GOT3 (cell line): Measurements from ENCODE around the gene CCDC141.
"Not testable (repeated sequence)": the region's sequence is repeated elsewhere in the genome, so short reads cannot be mapped to it uniquely, and the experiment has no call there.

ENCODE experiments used
- DNase-seq: peaks from one replicate; lab custom pipeline; 2025; ENCODE audit warnings: mixed read lengths; lab: John Stamatoyannopoulos, UW

The CCDC141 gene, protein sequence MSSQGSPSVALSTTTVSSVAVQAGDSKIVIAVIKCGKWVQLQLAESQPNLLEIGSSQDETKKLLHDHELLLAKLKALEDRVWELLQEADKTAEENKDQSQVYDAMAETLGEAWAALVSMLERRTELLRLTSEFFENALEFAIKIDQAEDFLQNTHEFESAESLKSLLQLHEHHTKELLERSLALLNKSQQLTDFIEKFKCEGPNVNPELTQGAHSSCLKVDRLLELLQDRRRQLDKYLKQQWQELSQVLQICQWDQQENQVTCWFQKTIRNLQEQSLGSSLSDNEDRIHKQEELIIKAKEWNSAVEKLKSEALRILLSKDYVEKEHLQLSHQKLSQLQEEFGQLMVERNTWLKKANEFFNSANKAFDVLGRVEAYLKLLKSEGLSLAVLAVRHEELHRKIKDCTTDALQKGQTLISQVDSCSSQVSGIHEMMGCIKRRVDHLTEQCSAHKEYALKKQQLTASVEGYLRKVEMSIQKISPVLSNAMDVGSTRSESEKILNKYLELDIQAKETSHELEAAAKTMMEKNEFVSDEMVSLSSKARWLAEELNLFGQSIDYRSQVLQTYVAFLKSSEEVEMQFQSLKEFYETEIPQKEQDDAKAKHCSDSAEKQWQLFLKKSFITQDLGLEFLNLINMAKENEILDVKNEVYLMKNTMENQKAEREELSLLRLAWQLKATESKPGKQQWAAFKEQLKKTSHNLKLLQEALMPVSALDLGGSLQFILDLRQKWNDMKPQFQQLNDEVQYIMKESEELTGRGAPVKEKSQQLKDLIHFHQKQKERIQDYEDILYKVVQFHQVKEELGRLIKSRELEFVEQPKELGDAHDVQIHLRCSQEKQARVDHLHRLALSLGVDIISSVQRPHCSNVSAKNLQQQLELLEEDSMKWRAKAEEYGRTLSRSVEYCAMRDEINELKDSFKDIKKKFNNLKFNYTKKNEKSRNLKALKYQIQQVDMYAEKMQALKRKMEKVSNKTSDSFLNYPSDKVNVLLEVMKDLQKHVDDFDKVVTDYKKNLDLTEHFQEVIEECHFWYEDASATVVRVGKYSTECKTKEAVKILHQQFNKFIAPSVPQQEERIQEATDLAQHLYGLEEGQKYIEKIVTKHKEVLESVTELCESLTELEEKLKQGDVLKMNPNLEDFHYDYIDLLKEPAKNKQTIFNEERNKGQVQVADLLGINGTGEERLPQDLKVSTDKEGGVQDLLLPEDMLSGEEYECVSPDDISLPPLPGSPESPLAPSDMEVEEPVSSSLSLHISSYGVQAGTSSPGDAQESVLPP (N-terminal part only)

DNA sequence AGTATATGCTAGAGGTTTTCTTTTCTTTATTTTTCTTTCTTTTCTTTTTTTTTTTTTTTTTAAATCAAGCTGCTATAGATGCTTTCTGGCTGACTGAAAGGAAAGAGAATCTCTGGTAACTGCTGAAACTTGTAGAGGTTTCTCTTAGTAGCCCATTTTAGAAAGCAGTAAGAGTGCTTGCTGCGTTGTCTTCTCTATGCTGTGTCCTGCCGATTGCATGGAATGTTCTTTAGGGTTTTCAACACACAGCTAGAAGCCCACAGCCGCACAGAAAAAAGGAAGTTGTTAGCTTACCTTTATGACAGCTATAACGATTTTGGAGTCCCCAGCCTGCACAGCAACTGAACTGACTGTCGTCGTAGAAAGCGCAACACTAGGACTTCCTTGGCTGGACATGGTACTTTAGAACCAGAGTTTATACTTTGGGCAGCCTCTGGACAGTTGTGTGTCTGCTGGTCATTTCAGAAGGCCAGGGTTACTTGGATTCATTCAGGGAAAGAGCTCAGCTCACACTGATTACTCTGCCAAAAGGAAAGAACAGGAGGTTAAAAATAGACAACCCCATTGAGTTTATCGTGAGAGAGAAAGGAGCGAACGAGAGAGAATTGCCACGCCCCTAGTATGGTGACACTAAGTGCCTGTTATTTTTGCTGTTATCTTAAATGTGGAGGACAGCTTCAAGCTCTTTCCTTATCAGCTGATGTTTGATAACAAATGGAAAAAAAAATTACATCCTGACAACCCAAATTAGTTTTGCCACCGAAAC, at the start of gene CCDC141:
Gene CCDC141 (minus strand): TSS at position 592 of the 766 bp plus-strand sequence. CDS start 196 bp downstream, at position 396.
- no peak for DNase-seq

- no peak for DNase-seq
These were observed 48.2 kb upstream of the CCDC141 start for GRCh38 chr2:179098080-179098689.

GRCh38 chr2:179097131-179097530, 47.2 kb upstream of the CCDC141 start:
- no peak for DNase-seq

DNA sequence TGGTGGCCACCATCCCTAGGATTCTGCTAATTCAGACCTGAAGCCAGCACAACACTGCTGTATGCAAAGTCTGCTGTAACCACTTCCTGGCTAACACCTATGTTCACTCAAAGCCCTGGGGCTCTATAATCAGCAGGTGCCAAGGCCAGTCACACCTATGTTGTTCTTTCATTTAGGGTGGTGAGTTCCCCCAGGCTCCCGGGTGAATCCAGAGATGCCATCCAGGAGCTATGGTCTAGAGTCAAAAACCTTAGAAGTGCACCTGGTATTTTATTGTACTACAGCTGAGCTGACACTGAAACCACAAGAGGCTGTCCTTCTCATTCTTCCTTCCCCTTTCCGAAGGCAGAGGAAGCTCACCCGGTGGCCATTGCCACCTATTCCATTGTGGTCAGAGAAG, 46.2 kb upstream of the CCDC141 start:
- no peak for DNase-seq

DNA sequence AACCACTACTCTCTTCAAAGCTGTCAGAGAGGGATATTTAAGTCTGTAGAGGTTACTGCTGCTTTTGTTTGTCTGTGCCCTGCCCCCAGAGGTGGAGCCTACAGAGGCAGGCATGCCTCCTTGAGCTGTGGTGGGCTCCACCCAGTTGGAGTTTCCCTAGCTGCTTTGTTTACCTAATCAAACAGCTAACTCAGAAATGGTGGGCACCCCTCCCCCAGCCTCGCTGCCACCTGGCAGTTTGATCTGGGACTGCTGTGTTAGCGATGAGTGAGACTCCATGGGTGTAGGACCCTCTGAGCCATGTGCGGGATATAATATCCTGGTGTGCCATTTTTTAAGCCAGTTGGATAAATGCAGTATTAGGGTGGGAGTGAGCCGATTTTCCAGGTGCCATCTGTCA, 43.0 kb upstream of the CCDC141 start:
- DNase-seq = not testable (repeated sequence)

GRCh38 chr2:179082697-179083096, 32.8 kb upstream of the CCDC141 start:
- no peak for DNase-seq

GRCh38 chr2:179081954-179082353, 32.0 kb upstream of the CCDC141 start:
- no peak for DNase-seq

DNA sequence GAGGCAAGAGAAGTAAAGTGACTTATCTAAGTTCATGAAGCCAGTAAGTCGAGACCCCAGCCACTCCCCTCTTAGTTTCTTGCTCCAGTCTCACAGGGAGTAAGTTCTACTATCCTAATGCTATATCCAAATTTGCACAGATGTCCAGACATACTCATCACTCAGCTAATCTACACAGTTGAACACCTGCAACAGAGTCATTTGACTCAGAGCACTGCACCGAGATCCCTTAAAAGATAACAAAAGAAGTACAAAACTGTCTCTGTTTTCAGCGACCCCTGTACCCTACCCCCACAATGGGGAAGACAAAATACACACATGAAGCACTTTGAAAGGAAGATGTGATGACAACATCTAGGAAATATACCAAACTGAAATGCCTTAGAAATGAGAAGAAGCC, 22.6 kb upstream of the CCDC141 start:
- DNase-seq = no peak

- no peak for DNase-seq
These were observed 21.9 kb upstream of the CCDC141 start for GRCh38 chr2:179071810-179072355.

- no peak for DNase-seq
These were observed 21.0 kb upstream of the CCDC141 start for GRCh38 chr2:179070895-179071294.

GRCh38 chr2:179069685-179070084, 19.7 kb upstream of the CCDC141 start:
- no peak for DNase-seq

GRCh38 chr2:179068991-179069643, 19.2 kb upstream of the CCDC141 start:
- no peak for DNase-seq

DNA sequence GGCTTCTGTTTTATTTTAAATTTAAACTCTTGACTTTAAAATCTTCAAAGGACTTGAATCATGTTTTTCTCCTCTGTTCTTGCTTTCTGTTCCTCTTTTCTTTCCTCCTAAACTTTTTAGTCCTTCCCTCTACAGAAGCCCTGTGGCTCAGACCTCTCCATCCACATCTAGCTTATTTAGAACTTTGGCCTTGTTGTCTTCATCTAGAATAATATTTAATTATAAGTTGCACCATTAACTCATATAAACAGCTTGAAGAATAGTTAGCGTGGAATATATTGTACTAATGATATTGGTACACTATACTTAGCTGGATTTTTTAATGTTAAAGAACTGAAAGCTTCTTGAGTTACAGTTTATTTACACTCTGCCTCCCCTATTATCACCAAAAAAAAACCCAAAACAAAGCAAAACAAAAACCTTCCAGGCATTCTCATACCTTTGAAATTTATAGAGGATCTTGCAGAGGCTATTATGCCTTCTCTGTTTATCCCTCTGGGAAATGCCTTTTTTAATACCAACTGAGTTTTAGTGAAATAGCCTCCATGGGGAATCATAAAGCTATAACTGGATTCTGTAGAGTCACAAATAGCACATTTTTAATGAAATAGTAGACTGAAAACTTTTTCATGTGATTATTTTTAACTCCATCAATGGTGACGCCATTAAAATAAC, 9.2 kb upstream of the CCDC141 start:
- no peak for DNase-seq

DNA sequence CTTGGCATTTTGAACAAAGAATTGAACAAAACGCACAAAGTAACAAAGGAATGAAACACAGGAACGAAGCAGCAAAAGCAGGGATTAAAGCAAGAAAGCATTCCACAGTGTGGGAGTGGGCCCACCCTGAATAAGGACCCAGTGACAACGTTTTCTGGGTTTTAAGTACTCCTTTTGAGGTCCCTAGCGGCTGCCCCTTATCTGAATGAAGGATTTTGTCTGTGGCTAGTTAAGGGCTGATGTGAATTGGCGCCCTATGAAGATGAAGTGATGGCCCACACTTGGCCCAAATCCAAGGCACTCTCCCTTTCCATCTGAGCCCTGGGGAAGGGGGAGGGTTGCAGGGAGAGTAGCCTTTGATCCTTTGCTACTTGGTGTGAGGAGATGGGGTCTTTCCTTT, 7.8 kb upstream of the CCDC141 start:
- no peak for DNase-seq

GRCh38 chr2:179053568-179053967, 3.6 kb upstream of the CCDC141 start:
- not testable (repeated sequence) for DNase-seq

GRCh38 chr2:179051250-179051649, 1.3 kb upstream of the CCDC141 start:
- no peak for DNase-seq

DNA sequence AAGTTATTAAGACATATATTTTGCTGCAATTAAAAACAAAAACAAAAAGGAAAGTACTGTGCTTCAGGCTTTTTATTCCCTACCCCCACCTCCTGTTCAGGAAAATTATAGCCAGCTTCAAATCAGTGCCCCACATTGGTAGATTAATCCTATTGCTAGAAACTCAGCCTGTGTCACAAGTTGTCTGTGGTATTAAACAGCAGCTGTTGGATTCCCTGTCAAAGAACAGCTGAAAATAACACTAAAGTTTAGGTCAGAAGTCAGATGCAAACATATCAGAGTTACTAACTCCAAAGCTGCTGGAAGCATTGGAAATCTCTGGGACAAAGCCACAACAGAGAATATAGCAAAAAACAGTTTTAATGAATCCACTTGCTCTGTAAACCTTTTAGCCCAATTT, 818 bp upstream of the CCDC141 start:
- no peak for DNase-seq

GRCh38 chr2:179049203-179049545, 763 bp downstream of the CCDC141 start:
- DNase-seq = no peak

DNA sequence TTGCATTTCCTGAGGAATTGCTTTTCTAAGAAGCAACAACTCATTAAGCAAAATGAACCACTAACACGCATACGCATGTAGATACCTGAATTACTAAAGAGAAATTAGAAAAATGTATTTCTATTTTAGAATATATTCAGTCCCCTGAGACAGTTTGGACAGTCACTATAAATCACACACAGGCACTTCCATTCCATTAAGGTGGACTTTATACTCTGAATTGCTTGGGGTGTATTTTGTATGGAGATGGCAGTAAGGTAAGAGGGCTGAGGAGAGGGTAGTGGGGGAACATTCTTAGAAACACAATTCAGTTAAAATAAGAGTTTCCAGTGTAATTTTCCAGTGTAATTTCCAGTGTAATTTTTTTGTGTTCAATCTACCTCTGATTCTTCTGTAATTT, 1.8 kb downstream of the CCDC141 start:
- no peak for DNase-seq

GRCh38 chr2:179045602-179046001, 4.3 kb downstream of the CCDC141 start:
- DNase-seq = not testable (repeated sequence)
